IMR-90 (cell line): ENCODE data around the gene IRF2. TPM values are rescaled to one million over a fixed set of nuclear protein-coding genes. Genes with fewer than 3 reads are reported as not detected.
A peak's percentile ranks its signal among the peaks of the same experiment; 100 is the strongest.

Experiments
- ATAC-seq: fragments of 200-7000 bp; cut with Tn5 transposase; 2 replicates; pipeline ENCODE4 v1.9.1; 2020; ENCODE audit warnings: low read depth, mild to moderate bottlenecking, moderate library complexity
- BruUV-seq: library from RNA; stranded (reverse); fragments of 400-500 nt; replicated peaks from 2 replicates; lab custom pipeline; 2021; lab: Mats Ljungman, UMichigan
- CTCF ChIA-PET: fragments of 300-600 bp; formaldehyde crosslinking; extraction: SDS; loops from one replicate; lab custom pipeline; 2021; ENCODE audit warnings: antibody characterized with exemption; lab: Yijun Ruan, JAX
- POLR2A ChIA-PET: fragments of 300-600 bp; sonication (Branson Sonifier 250); formaldehyde crosslinking; loops from one replicate; lab custom pipeline; 2022; ENCODE audit warnings: antibody characterized with exemption; ENCODE audit not compliant: unreplicated experiment; lab: Charles Lee
- DNase-seq: peaks from one replicate; pipeline ENCODE4 v3.0.0; 2013
- H2AFZ ChIP-seq: replicated peaks from 2 replicates; pipeline ENCODE3; 2013; ENCODE audit warnings: low read length, mild to moderate bottlenecking; ENCODE audit not compliant: poor library complexity
- H2AK5ac ChIP-seq: 2 replicates; pipeline ENCODE4 v1.6.1; 2013; ENCODE audit warnings: low read depth, low read length, inconsistent platforms
- H2AK9ac ChIP-seq: replicated peaks from 2 replicates; pipeline ENCODE3; 2013; ENCODE audit warnings: mild to moderate bottlenecking, low read depth, low read length, moderate library complexity; ENCODE audit not compliant: poor library complexity
- H2BK120ac ChIP-seq: 2 replicates; pipeline ENCODE4 v1.6.1; 2013; ENCODE audit warnings: low read depth, low read length, inconsistent platforms
- H2BK15ac ChIP-seq: 3 replicates; pipeline ENCODE4 v1.6.1; 2013; ENCODE audit warnings: low read depth, low read length, inconsistent platforms
- H2BK20ac ChIP-seq: 2 replicates; pipeline ENCODE4 v1.6.1; 2013; ENCODE audit warnings: low read depth, mild to moderate bottlenecking, inconsistent platforms, low read length, moderate library complexity
- H2BK5ac ChIP-seq: 2 replicates; pipeline ENCODE4 v1.6.1; 2013; ENCODE audit warnings: mild to moderate bottlenecking, low read depth, low read length, inconsistent platforms; ENCODE audit not compliant: poor library complexity, severe bottlenecking
- H3K14ac ChIP-seq: replicated peaks from 2 replicates; pipeline ENCODE4 v1.6.1; 2013; ENCODE audit warnings: low read depth, low read length, inconsistent platforms
- H3K18ac ChIP-seq: 2 replicates; pipeline ENCODE4 v1.6.1; 2013; ENCODE audit warnings: low read depth, low read length, control low read depth
- H3K23ac ChIP-seq: 2 replicates; pipeline ENCODE4 v1.6.1; 2013; ENCODE audit warnings: low read depth, low read length, inconsistent platforms
- H3K27ac ChIP-seq: 2 replicates; pipeline ENCODE4 v1.5.1; 2013; ENCODE audit warnings: mild to moderate bottlenecking, control low read depth, low read length; ENCODE audit not compliant: insufficient read depth
- H3K27me3 ChIP-seq: 2 replicates; pipeline ENCODE4 v1.6.1; 2013; ENCODE audit warnings: low read length; ENCODE audit not compliant: control insufficient read depth, insufficient read depth
- H3K36me3 ChIP-seq: 2 replicates; pipeline ENCODE4 v1.6.1; 2013; ENCODE audit warnings: low read length, mixed read lengths; ENCODE audit not compliant: control insufficient read depth, insufficient read depth
- H3K4ac ChIP-seq: 2 replicates; pipeline ENCODE4 v1.6.1; 2013; ENCODE audit warnings: low read depth, low read length, inconsistent platforms
- H3K4me1 ChIP-seq: 2 replicates; pipeline ENCODE4 v1.6.1; 2013; ENCODE audit warnings: low read length, mixed read lengths; ENCODE audit not compliant: control insufficient read depth, insufficient read depth
- H3K4me2 ChIP-seq: 2 replicates; pipeline ENCODE4 v1.6.1; 2013; ENCODE audit warnings: low read depth, mild to moderate bottlenecking, control low read depth, low read length, moderate library complexity
- H3K4me3 ChIP-seq: 2 replicates; pipeline ENCODE4 v1.5.1; 2013; ENCODE audit warnings: low read depth, mild to moderate bottlenecking, control low read depth, low read length, moderate library complexity; ENCODE audit not compliant: insufficient read depth
- H3K56ac ChIP-seq: 2 replicates; pipeline ENCODE4 v1.6.1; 2013; ENCODE audit warnings: low read length, inconsistent platforms; ENCODE audit not compliant: insufficient read depth; ENCODE audit errors: extremely low read depth
- H3K79me1 ChIP-seq, 2 experiments: 2 replicates each; pipeline ENCODE4 v1.6.1; 2013; ENCODE audit warnings: low read length in 2 of 2, inconsistent platforms in 1 of 2, low read depth in 1 of 2
- H3K9ac ChIP-seq: 2 replicates; pipeline ENCODE4 v1.6.1; 2013; ENCODE audit warnings: low read depth, low read length, control low read depth
- H3K9me1 ChIP-seq: 2 replicates; pipeline ENCODE4 v1.6.1; 2013; ENCODE audit warnings: low read length, inconsistent platforms; ENCODE audit not compliant: insufficient read depth
- H3K9me3 ChIP-seq: 2 replicates; pipeline ENCODE4 v1.6.1; 2013; ENCODE audit warnings: low read length; ENCODE audit not compliant: control insufficient read depth, insufficient read depth
- H4K20me1 ChIP-seq: 2 replicates; pipeline ENCODE4 v1.6.1; 2013; ENCODE audit warnings: low read length, inconsistent platforms; ENCODE audit not compliant: insufficient read depth
- H4K5ac ChIP-seq: 2 replicates; pipeline ENCODE4 v1.6.1; 2013; ENCODE audit warnings: mild to moderate bottlenecking, low read depth, low read length, control low read depth
- H4K8ac ChIP-seq, 2 experiments: 2 replicates each; pipeline ENCODE4 v1.6.1; 2013; ENCODE audit warnings: low read depth in 2 of 2, low read length in 2 of 2, control low read depth in 1 of 2, inconsistent platforms in 1 of 2
- H4K91ac ChIP-seq: 2 replicates; pipeline ENCODE4 v1.6.1; 2013; ENCODE audit warnings: low read depth, low read length, inconsistent platforms; ENCODE audit not compliant: insufficient read depth
- BHLHE40 ChIP-seq: fragments of 150-350 bp; IDR thresholded peaks from 2 replicates; pipeline ENCODE4 v1.6.1; 2016; ENCODE audit warnings: mild to moderate bottlenecking, low read depth, low read length
- CEBPB ChIP-seq: IDR thresholded peaks from 2 replicates; pipeline ENCODE4 v1.6.1; 2012; ENCODE audit warnings: low read depth, low read length, improper control_type of control experiment
- FOS ChIP-seq: fragments of 150-350 bp; IDR thresholded peaks from 2 replicates; pipeline ENCODE4 v1.6.1; 2016; ENCODE audit warnings: low read depth, low read length
- MAFK ChIP-seq: IDR thresholded peaks from 2 replicates; pipeline ENCODE4 v1.6.1; 2012; ENCODE audit warnings: low read depth, low read length, improper control_type of control experiment
- MAZ ChIP-seq: IDR thresholded peaks from 2 replicates; pipeline ENCODE4 v1.6.1; 2012; ENCODE audit warnings: low read depth, mild to moderate bottlenecking, low read length, improper control_type of control experiment, moderate library complexity, borderline replicate concordance
- MXI1 ChIP-seq: IDR thresholded peaks from 2 replicates; pipeline ENCODE4 v1.6.1; 2012; ENCODE audit warnings: low read depth, mild to moderate bottlenecking, low read length, moderate library complexity, borderline replicate concordance
- NFE2L2 ChIP-seq: fragments of 150-350 bp; IDR thresholded peaks from 2 replicates; pipeline ENCODE4 v1.6.1; 2016; ENCODE audit warnings: low read depth, mild to moderate bottlenecking, low read length
- RAD21 ChIP-seq: IDR thresholded peaks from 2 replicates; pipeline ENCODE4 v1.6.1; 2012; ENCODE audit warnings: low read length, improper control_type of control experiment
- RCOR1 ChIP-seq: IDR thresholded peaks from 2 replicates; pipeline ENCODE4 v1.6.1; 2012; ENCODE audit warnings: mild to moderate bottlenecking, low read length, improper control_type of control experiment; ENCODE audit not compliant: insufficient replicate concordance
- WGBS, 2 experiments: methylation state at CpG; one replicate each; pipeline versions ENCODE4 v1.1.5 to v1.1.7; 2013; ENCODE audit warnings: missing lambda C conversion rate in 2 of 2; ENCODE audit not compliant: insufficient read length in 1 of 2; ENCODE audit errors: extremely low coverage in 2 of 2; 5-methylcytosine and 5-hydroxymethylcytosine counted together
- dilution Hi-C: fragments of 300-500 bp; cut with HindIII; formaldehyde crosslinking; loops from one replicate; pipeline ENCODE4 v1.14.3; 2018; ENCODE audit warnings: low sequenced_read_pairs; ENCODE audit not compliant: unreplicated experiment
- in situ Hi-C: fragments of 300-500 bp; cut with MboI; formaldehyde crosslinking; loops from 3 replicates; pipeline ENCODE4 v1.14.3; 2019; ENCODE audit warnings: low sequenced_read_pairs, inconsistent platforms, mixed read lengths
- intact Hi-C: fragments of 100-400 bp; cut with micrococcal nuclease; formaldehyde crosslinking; loops from 2 replicates; pipeline ENCODE4 v1.10.0; 2022
- polyA plus RNA-seq, 3 experiments: library from polyadenylated mRNA; depleted of rRNA; stranded (reverse); fragments of >200 nt; gene quantifications; 2 replicates each; pipeline ENCODE4 v1.2.3, GENCODE V29; 2012; ENCODE audit warnings: low replicate concordance in 1 of 3
- total RNA-seq: library from RNA; depleted of rRNA; stranded (reverse); fragments of >200 nt; gene quantifications from 2 replicates; pipeline ENCODE4 v1.2.3, GENCODE V29; 2012
- TF ChIP-seq, protein P1 (sequence below): fragments of 150-350 bp; IDR thresholded peaks from 2 replicates; pipeline ENCODE4 v1.6.1; 2016; ENCODE audit warnings: low read depth, mild to moderate bottlenecking, low read length, moderate library complexity, borderline replicate concordance
- TF ChIP-seq, protein P2 (sequence below): conservative IDR thresholded peaks from 2 replicates; pipeline ENCODE4 v1.5.1; 2012; ENCODE audit warnings: mild to moderate bottlenecking, low read depth, low read length, improper control_type of control experiment

IRF2 gene
- total and polyA plus RNA-seq, 2 of the 4 experiments (the other 2 are of a cell fraction), result 16.5 to 21.9 TPM

DNA sequence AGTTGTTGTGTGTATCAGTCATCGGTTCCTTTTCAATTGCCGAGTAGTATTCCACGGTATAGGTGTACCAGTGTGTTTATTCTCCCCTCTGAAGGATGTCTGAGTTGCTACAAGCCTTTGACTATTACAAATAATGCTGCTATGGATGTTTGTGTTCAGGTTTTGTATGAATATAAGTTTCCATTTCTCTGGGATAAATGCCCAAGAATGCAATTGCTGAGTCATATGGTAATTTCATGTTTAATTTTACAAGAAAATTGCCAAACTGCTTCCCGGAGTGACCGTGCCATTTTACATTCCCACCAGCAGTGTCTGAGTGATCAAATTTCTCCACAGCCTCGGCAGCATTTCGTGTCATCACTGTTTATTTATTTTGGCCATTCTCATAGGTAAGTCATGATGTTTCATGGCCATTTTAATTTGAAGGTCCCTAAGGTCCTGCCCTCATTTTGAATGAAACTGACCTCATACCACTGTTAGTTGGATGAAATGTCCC, 73.9 kb downstream of the IRF2 start:
- no peaks in the 10 kb centered on the region for H3K27me3 ChIP-seq
- H3K79me1 ChIP-seq, result peaks cover 7 to 29% of the 10 kb centered on the region in 2 experiments; a peak in 2 of 4 replicates
- H2AFZ ChIP-seq, result no peak overlapping the region
- H4K20me1 ChIP-seq, result no peaks in the 10 kb centered on the region
- H4K91ac ChIP-seq, result no peak overlapping the region
- H3K18ac ChIP-seq, result no peak overlapping the region
- peak; percentile 97 for DNase-seq
- no peak overlapping the region; the same call in 2 of the 3 replicates for H2BK15ac ChIP-seq
- dilution Hi-C loops, result no loop called here
- POLR2A ChIA-PET, result no interaction called here
- no peak overlapping the region for H2AK5ac ChIP-seq
- no peak overlapping the region for H3K56ac ChIP-seq
- WGBS, 2 experiments, result no CpG with 5 or more reads among the region's 7 CpGs
- H3K9me3 ChIP-seq, result 0 out of 2 replicates have a peak, but pooled peaks cover 2% of the 10 kb centered on the region
- intact Hi-C loops, result loop anchor here (2.0 to 5.0 kb wide), 3 partner anchors 74 to 137 kb away; partner anchors contain the start of gene IRF2
- no peak for TF ChIP-seq MXI1
- TF ChIP-seq RAD21, result peak; percentile 31; the same call in 1 of the 2 replicates
- TF ChIP-seq FOS, result peak; percentile 73
- peak; percentile 14 for TF ChIP-seq RCOR1
- TF ChIP-seq MAFK, result peak; percentile 72
- no peak for TF ChIP-seq MAZ
- TF ChIP-seq, protein P1, sequence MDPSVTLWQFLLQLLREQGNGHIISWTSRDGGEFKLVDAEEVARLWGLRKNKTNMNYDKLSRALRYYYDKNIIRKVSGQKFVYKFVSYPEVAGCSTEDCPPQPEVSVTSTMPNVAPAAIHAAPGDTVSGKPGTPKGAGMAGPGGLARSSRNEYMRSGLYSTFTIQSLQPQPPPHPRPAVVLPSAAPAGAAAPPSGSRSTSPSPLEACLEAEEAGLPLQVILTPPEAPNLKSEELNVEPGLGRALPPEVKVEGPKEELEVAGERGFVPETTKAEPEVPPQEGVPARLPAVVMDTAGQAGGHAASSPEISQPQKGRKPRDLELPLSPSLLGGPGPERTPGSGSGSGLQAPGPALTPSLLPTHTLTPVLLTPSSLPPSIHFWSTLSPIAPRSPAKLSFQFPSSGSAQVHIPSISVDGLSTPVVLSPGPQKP, result no peak
- TF ChIP-seq NFE2L2, result peak; percentile 94
- TF ChIP-seq BHLHE40, result peak; percentile 89
- TF ChIP-seq CEBPB, result peak; percentile 90
- TF ChIP-seq, protein P2, sequence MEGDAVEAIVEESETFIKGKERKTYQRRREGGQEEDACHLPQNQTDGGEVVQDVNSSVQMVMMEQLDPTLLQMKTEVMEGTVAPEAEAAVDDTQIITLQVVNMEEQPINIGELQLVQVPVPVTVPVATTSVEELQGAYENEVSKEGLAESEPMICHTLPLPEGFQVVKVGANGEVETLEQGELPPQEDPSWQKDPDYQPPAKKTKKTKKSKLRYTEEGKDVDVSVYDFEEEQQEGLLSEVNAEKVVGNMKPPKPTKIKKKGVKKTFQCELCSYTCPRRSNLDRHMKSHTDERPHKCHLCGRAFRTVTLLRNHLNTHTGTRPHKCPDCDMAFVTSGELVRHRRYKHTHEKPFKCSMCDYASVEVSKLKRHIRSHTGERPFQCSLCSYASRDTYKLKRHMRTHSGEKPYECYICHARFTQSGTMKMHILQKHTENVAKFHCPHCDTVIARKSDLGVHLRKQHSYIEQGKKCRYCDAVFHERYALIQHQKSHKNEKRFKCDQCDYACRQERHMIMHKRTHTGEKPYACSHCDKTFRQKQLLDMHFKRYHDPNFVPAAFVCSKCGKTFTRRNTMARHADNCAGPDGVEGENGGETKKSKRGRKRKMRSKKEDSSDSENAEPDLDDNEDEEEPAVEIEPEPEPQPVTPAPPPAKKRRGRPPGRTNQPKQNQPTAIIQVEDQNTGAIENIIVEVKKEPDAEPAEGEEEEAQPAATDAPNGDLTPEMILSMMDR, result peak; percentile 55
- peak overlapping the region; percentile 86; the same call in 1 of the 2 replicates for H3K27ac ChIP-seq
- in situ Hi-C loops, result no loop called here
- H3K14ac ChIP-seq, result no peak overlapping the region
- H3K4me1 ChIP-seq, result peaks cover 13% of the 10 kb centered on the region
- H3K4me3 ChIP-seq, result no peak overlapping the region
- peak overlapping the region; percentile 61; the same call in 1 of the 2 replicates for H4K5ac ChIP-seq
- no peak overlapping the region for H3K23ac ChIP-seq
- H2AK9ac ChIP-seq, result no peak overlapping the region
- H4K8ac ChIP-seq, result peak overlapping the region in 1 of 2 experiments; percentile 53; a peak in 2 of 4 replicates
- H3K36me3 ChIP-seq, result peaks cover 44% of the 10 kb centered on the region
- ATAC-seq, result peak; percentile 83
- H3K4ac ChIP-seq, result peak overlapping the region; percentile 67; the same call in 1 of the 2 replicates
- no peak overlapping the region for H3K9ac ChIP-seq
- no TSS peak for BruUV-seq
- H2BK120ac ChIP-seq, result no peak overlapping the region
- H2BK20ac ChIP-seq, result no peak overlapping the region; the same call in 1 of the 2 replicates
- H2BK5ac ChIP-seq, result peak overlapping the region; percentile 84
- H3K4me2 ChIP-seq, result peak overlapping the region; percentile 14; the same call in 1 of the 2 replicates
- CTCF ChIA-PET, result no interaction called here
- H3K9me1 ChIP-seq, result peaks cover 11% of the 10 kb centered on the region; the same call in 1 of the 2 replicates
